HCT116 (cell line): ENCODE results near the gene CACNG6. TPM values are rescaled to one million over a fixed set of nuclear protein-coding genes. Genes with fewer than 3 reads are reported as not detected.
A peak's percentile ranks its signal among the peaks of the same experiment; 100 is the strongest.

ENCODE experiments used
- ATAC-seq: fragments of 200-7000 bp; cut with Tn5 transposase; 2 replicates; pipeline ENCODE4 v1.9.1; 2020; ENCODE audit warnings: mild to moderate bottlenecking, moderate library complexity
- BruUV-seq: library from RNA; stranded (reverse); fragments of 400-500 nt; replicated peaks from 2 replicates; lab custom pipeline; 2021; lab: Mats Ljungman, UMichigan
- CTCF ChIA-PET: fragments of 300-600 bp; sonication (Branson Sonifier 250); formaldehyde crosslinking; loops from one replicate; lab custom pipeline; 2021; ENCODE audit warnings: antibody characterized with exemption; lab: Charles Lee
- POLR2A ChIA-PET: fragments of 300-600, 350-600 bp; sonication (Branson Sonifier 250); formaldehyde crosslinking; loops from one replicate; lab custom pipeline; 2021; ENCODE audit warnings: antibody characterized with exemption; lab: Charles Lee
- RAD21 ChIA-PET, 2 experiments: fragments of 300-600 bp; sonication (Branson Sonifier 250); formaldehyde crosslinking; loops; one replicate each; lab custom pipeline; 2023; ENCODE audit warnings: low total read pairs in 2 of 2; ENCODE audit not compliant: uncharacterized antibody in 2 of 2, unreplicated experiment in 2 of 2, low non-redundant PET in 1 of 2; lab: Charles Lee
- DNase-seq: peaks from one replicate; pipeline ENCODE4 v3.0.0-alpha.2; 2010; ENCODE audit warnings: low read depth, low spot score
- H2AFZ ChIP-seq: fragments of 200-600 bp; shearing (Covaris generic), sonication (generic); 2 replicates; pipeline ENCODE4 v1.6.1; 2017; ENCODE audit warnings: low read depth, mixed run types, mixed read lengths, antibody characterized with exemption, low read length; ENCODE audit not compliant: poor library complexity, severe bottlenecking
- H3K27ac ChIP-seq: 2 replicates; pipeline ENCODE4 v1.5.1; 2012; ENCODE audit warnings: low read depth, low read length
- H3K27me3 ChIP-seq: fragments of 200-600 bp; sonication (generic); 2 replicates; pipeline ENCODE4 v1.6.1; 2016; ENCODE audit warnings: mixed run types, low read length, mixed read lengths; ENCODE audit not compliant: insufficient read depth
- H3K36me3 ChIP-seq, 2 experiments: fragments of 200-500 bp in 1 of 2; fragments of 200-600 bp in 1 of 2; sonication (Bioruptor generic) in 1 of 2; sonication (generic) in 1 of 2; 2 replicates each; pipeline versions ENCODE4 v1.5.1 to v1.6.1; 2014 to 2016; ENCODE audit warnings: low read length in 2 of 2, inconsistent platforms in 1 of 2, mixed read lengths in 1 of 2, mixed run types in 1 of 2; ENCODE audit not compliant: insufficient read depth in 2 of 2, control insufficient read depth in 1 of 2
- H3K4me1 ChIP-seq, 2 experiments: fragments of 200-600 bp in 1 of 2; sonication (generic) in 1 of 2; 2 replicates each; pipeline versions ENCODE4 v1.5.1 to v1.6.1; 2012 to 2017; ENCODE audit warnings: low read length in 2 of 2, inconsistent platforms in 1 of 2, mild to moderate bottlenecking in 1 of 2, mixed read lengths in 1 of 2, mixed run types in 1 of 2, moderate library complexity in 1 of 2; ENCODE audit not compliant: insufficient read depth in 2 of 2, control insufficient read depth in 1 of 2
- H3K4me2 ChIP-seq: fragments of 200-600 bp; sonication (generic); 2 replicates; pipeline ENCODE4 v1.6.1; 2017; ENCODE audit warnings: mixed run types, low read length, mixed read lengths
- H3K4me3 ChIP-seq, 2 experiments: fragments of 200-600 bp in 1 of 2; sonication (generic) in 1 of 2; replicated peaks in 1 of 2; 2 replicates each; pipeline ENCODE4 v1.5.1; 2011 to 2016; ENCODE audit warnings: low read length in 2 of 2, control low read depth in 1 of 2, low read depth in 1 of 2, mild to moderate bottlenecking in 1 of 2, mixed read lengths in 1 of 2, mixed run types in 1 of 2
- H3K79me2 ChIP-seq: fragments of 200-600 bp; sonication (generic); 2 replicates; pipeline ENCODE4 v1.6.1; 2017; ENCODE audit warnings: mild to moderate bottlenecking, mixed run types, low read length, moderate library complexity, mixed read lengths; ENCODE audit not compliant: insufficient read depth
- H3K9ac ChIP-seq: fragments of 200-600 bp; sonication (generic); 2 replicates; pipeline ENCODE4 v1.6.1; 2016; ENCODE audit warnings: low read length, mixed read lengths
- H3K9me2 ChIP-seq: fragments of 200-600 bp; sonication (generic), shearing (Covaris generic); 2 replicates; pipeline ENCODE4 v1.6.1; 2017; ENCODE audit warnings: mixed run types, mild to moderate bottlenecking, moderate library complexity; ENCODE audit not compliant: insufficient read depth
- H3K9me3 ChIP-seq, 2 experiments: fragments of 200-500 bp in 1 of 2; fragments of 200-600 bp in 1 of 2; sonication (Bioruptor generic) in 1 of 2; sonication (generic) in 1 of 2; 2 replicates each; pipeline ENCODE4 v1.6.1; 2014 to 2017; ENCODE audit warnings: low read length in 2 of 2, mixed read lengths in 2 of 2, inconsistent platforms in 1 of 2, low read depth in 1 of 2, mild to moderate bottlenecking in 1 of 2, mixed run types in 1 of 2, moderate library complexity in 1 of 2; ENCODE audit not compliant: control insufficient read depth in 1 of 2, insufficient read depth in 1 of 2
- H4K20me1 ChIP-seq: fragments of 200-600 bp; sonication (generic), shearing (Covaris generic); 2 replicates; pipeline ENCODE4 v1.6.1; 2017; ENCODE audit warnings: mixed run types, mild to moderate bottlenecking, moderate library complexity; ENCODE audit not compliant: insufficient read depth
- POLR2AphosphoS5 ChIP-seq: IDR thresholded peaks from 2 replicates; pipeline ENCODE4 v1.6.1; 2011; ENCODE audit warnings: mild to moderate bottlenecking, low read depth, low read length, moderate library complexity
- TCF7L2 ChIP-seq: IDR thresholded peaks from 2 replicates; pipeline ENCODE4 v1.7.0; 2011; ENCODE audit warnings: borderline replicate concordance, inconsistent platforms; ENCODE audit not compliant: insufficient read depth, insufficient read length; ENCODE audit errors: extremely low read depth
- YY1 ChIP-seq: IDR thresholded peaks from 2 replicates; pipeline ENCODE4 v1.6.1; 2011; ENCODE audit warnings: low read length, low read depth, moderate library complexity, mild to moderate bottlenecking; ENCODE audit not compliant: insufficient replicate concordance; ENCODE audit errors: extremely low read depth
- ZFX ChIP-seq: fragments of 450-650 bp; IDR thresholded peaks from 2 replicates; pipeline ENCODE4 v1.6.1; 2017
- ZNF274 ChIP-seq: fragments of 200-500 bp; sonication (Bioruptor generic); IDR thresholded peaks from 2 replicates; pipeline ENCODE4 v1.6.1; 2014; ENCODE audit warnings: mild to moderate bottlenecking, low read depth, low read length, inconsistent platforms
- intact Hi-C: fragments of 100-400 bp; cut with micrococcal nuclease; formaldehyde crosslinking; loops from 2 replicates; pipeline ENCODE4 v1.10.0; 2022
- total RNA-seq: library from RNA; stranded (reverse); gene quantifications from one replicate; pipeline ENCODE4 v1.2.1, GENCODE V29; 2021; ENCODE audit not compliant: unreplicated experiment

The CACNG6 gene
- total RNA-seq, 1 experiment from 2014 or later = 0.15 TPM

GRCh38 chr19:53980539-53981375 is 10.7 kb upstream of the CACNG6 start:
- H2AFZ ChIP-seq = peak overlapping the region; percentile 49
- no peaks in the 10 kb centered on the region for H3K27me3 ChIP-seq
- H3K27ac ChIP-seq = peak overlapping the region; percentile 94
- ChIA-PET POLR2A (interaction anchor here (0.6 to 2.3 kb wide), 14 partner anchors 8 to 156 kb away, joined by 3 to 13 read pairs (median 4); partner anchors contain the start of genes CNOT3, MYADM, PRKCG and PRPF31), CTCF (interaction anchor here (0.9 to 2.3 kb wide), 9 partner anchors 14 to 138 kb away, joined by 3 to 15 read pairs (median 6); no protein-coding TSS in a partner anchor), RAD21 (interaction anchor here (0.6 to 1.3 kb wide), 4 partner anchors 32 to 175 kb away, joined by 3 to 5 read pairs (median 4); partner anchors contain the start of gene MYADM (in 1 of the 2))
- H4K20me1 ChIP-seq = no peaks in the 10 kb centered on the region
- peak overlapping the region; percentile 54 for H3K9ac ChIP-seq
- no TSS peak for BruUV-seq
- peak; percentile 69 for ATAC-seq
- DNase-seq = peak; percentile 86
- H3K4me2 ChIP-seq = peak overlapping the region; percentile 87
- peak overlapping the region; percentile 60 to 61 for H3K4me3 ChIP-seq
- no peaks in the 10 kb centered on the region for H3K36me3 ChIP-seq
- H3K9me2 ChIP-seq = no peaks in the 10 kb centered on the region
- H3K9me3 ChIP-seq = no peaks in the 10 kb centered on the region
- H3K4me1 ChIP-seq = peaks cover 16 to 49% of the 10 kb centered on the region in 2 experiments
- H3K79me2 ChIP-seq = no peaks in the 10 kb centered on the region
- intact Hi-C loops = loop anchor here (1.0 to 5.0 kb wide), 3 partner anchors 83 to 138 kb away; partner anchors contain the start of gene MYADM
- TF ChIP-seq TCF7L2 = peak; percentile 83
- no peak for TF ChIP-seq ZNF274

DNA sequence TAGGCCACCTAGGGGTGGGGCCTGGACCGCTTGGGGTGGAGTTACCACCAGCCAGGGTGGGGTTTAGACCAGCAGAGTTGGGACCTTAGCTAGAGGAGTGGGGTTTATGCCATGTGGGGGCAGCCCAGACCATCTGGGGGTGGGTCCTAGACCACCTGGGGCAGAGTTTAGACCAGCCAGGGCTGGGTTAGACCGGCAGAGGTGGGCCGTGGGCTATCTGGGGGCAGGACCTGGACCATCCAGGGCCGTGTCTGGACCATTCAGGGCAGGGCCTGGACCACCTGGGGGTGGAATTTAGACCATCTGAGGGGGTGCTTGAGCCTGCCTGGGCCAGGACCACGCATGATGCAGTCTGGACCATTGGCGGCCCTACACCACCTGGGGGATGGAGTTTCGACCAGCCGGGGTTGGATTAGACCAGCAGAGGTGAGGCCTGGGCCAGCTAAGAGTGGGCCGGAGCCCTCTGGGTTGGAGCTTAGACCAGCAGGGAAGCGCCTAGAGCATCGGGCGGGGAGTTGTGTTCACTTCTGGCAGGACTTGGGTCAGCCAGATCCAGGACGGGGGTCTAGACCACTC is 10.0 kb upstream of the CACNG6 start:
- Histone ChIP-seq H3K27ac (peak overlapping the region; percentile 94), H4K20me1 (no peaks in the 10 kb centered on the region), H3K79me2 (no peaks in the 10 kb centered on the region), H3K36me3 (no peaks in the 10 kb centered on the region), H3K4me2 (peak overlapping the region; percentile 87), H3K4me3 (peak overlapping the region; percentile 60 to 61), H3K4me1 (peaks cover 16 to 49% of the 10 kb centered on the region in 2 experiments), H3K9me2 (no peaks in the 10 kb centered on the region), H3K9ac (peak overlapping the region; percentile 54), H3K27me3 (no peaks in the 10 kb centered on the region), H3K9me3 (no peaks in the 10 kb centered on the region), H2AFZ (no peak overlapping the region)
- intact Hi-C loops = loop anchor here (5.0 kb wide), 2 partner anchors 84 to 114 kb away; partner anchors contain the start of gene MYADM
- no TSS peak for BruUV-seq
- ChIA-PET RAD21 (interaction anchor here in 1 of 2 experiments (1.3 kb wide), 1 partner anchor 43 kb away, joined by 4 read pairs; no protein-coding TSS in a partner anchor), POLR2A (interaction anchor here (0.6 to 2.3 kb wide), 9 partner anchors 12 to 155 kb away, joined by 3 to 13 read pairs (median 4); partner anchors contain the start of genes CNOT3, MYADM, PRPF31 and TFPT), CTCF (interaction anchor here (1.0 to 2.3 kb wide), 6 partner anchors 30 to 115 kb away, joined by 3 to 15 read pairs (median 8); no protein-coding TSS in a partner anchor)
- peak; percentile 37 for TF ChIP-seq ZFX
- no peak for TF ChIP-seq YY1
- 0 out of 2 replicates have a peak, but pooled peaks have one; percentile 58 for TF ChIP-seq POLR2AphosphoS5
- no peak for DNase-seq
- ATAC-seq = peak; percentile 56
